GM18858 (cell line): ENCODE results near the gene ITPK1.

Source experiments
- ATAC-seq: cut with Tn5 transposase; IDR thresholded peaks from one replicate; pipeline ENCODE4 v1.9.1; 2021; ENCODE audit not compliant: unreplicated experiment

ITPK1 gene

GRCh38 chr14:92902726-92903125 lies 213.0 kb downstream of the ITPK1 start:
- ATAC-seq = no peak

- no peak for ATAC-seq
Observed at GRCh38 chr14:92902191-92902590, 213.5 kb downstream of the ITPK1 start.

DNA sequence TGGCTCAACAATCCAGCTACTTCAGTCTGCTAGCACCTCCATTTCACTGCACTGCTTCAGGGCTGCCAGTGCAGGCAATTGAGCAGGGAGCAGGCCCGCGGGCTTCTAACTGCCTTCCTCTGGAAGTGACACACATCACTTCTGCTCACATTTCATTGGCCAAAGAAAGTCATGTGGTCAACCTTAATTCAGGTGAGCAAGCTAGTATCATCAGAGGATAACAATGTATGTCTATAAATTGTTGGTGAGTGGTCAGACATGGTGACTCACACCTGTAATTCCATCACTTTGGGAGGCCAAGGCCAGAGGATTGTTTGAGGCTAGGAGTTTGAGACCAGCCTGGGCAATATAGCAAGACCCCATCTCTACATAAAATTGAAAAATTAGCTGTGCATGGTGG lies 215.1 kb downstream of the ITPK1 start:
- no peak for ATAC-seq

GRCh38 chr14:92898566-92899131 lies 217.1 kb downstream of the ITPK1 start:
- no peak for ATAC-seq

- ATAC-seq = no peak
Observed at GRCh38 chr14:92897922-92898565, 217.7 kb downstream of the ITPK1 start.

DNA sequence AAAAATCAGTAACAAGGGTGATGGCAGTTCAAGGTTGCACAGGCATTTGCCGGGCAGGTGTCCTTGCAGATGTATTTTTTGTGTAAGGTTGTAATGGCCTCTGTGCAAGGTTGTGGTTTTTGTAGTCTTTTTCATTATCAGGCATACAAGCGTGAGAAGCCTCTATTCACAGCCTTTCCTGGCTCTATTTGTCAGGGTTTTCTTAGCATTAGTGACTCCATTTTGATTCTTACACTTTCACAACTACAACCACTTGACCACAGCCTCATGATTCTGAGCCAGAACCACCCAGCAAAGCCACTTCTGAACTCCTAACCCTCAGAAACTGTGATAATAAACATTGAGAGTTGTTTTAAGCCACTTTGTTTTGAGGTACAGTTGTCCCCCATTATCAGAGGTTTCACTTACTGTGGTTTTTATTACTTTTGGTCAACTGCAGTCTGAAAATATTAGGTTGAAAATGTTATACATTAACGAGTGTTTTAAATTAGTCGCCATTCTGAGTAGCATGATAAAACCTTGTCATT lies 220.3 kb downstream of the ITPK1 start:
- no peak for ATAC-seq

- ATAC-seq = no peak
Observed at GRCh38 chr14:92892589-92892988, 223.1 kb downstream of the ITPK1 start.

- no peak for ATAC-seq
Observed at GRCh38 chr14:92890830-92891588, 224.7 kb downstream of the ITPK1 start.

GRCh38 chr14:92888896-92889295 lies 226.8 kb downstream of the ITPK1 start:
- no peak for ATAC-seq

GRCh38 chr14:92887157-92887556 lies 228.6 kb downstream of the ITPK1 start:
- ATAC-seq = no peak
